GM18502 (cell line): ENCODE measurements around the gene RSPH9.
A peak's percentile ranks its signal among the peaks of the same experiment; 100 is the strongest.
"Not testable (repeated sequence)": the region's sequence is repeated elsewhere in the genome, so short reads cannot be mapped to it uniquely, and the experiment has no call there.

Experiments used
- ATAC-seq: cut with Tn5 transposase; IDR thresholded peaks from one replicate; pipeline ENCODE4 v1.9.1; 2021; ENCODE audit warnings: mild to moderate bottlenecking; ENCODE audit not compliant: unreplicated experiment, poor library complexity

The RSPH9 gene

DNA sequence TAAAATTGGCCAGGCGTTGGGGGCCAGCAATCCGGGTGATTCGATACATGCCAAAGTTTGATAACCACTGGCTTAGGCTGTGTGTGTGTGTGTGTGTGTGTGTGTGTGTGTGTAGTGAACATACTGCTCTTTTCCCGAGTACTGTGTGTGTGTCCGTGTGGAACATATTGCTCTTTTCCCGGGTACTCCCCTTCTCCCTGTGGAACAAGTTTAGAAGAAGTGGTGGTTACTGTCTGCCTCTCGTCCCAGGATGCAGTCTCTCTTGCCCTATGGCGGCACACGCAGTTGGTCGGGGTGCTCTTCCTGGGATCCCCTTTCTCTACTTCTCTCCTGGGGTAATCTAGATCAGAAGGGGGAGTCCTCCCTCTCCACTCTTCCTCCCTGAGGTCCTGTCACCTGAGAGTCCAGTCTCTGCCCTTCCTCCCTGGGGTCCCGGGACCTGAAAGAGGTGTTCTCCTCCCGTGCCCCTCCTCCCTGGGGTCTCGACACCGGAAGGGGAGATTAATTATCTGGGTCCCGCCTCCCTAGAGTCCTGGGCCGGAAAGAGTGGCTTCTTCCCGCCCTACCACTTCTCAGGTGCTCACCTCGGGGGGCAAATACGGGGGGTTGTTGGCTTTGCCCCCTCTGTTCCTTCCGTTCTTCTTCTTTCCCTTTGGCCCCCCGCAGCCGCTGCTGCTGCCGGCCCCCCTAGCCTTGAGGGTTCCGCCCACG lies 16.3 kb upstream of the RSPH9 start:
- ATAC-seq, result peak; percentile 18

DNA sequence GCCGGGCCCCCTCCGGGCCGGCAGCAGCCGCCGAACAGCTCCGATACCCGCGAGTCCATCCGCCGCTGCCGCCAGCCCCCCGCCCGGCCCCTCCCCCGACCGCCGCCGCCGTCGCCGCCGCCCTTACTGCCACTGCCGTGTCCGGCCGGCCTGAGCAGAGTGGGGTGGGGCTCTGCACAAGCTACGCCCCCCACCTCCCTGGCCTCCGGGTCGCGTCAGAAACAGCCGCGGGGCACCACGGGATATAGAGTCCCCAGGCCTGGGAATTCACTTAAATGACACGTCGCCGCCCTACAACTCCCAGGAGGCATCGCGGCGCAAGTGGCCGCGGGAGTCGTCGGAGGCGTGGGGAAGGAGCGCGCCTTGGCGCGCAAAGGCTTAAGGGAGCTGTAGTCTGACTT lies 15.7 kb upstream of the RSPH9 start, which contains the start of gene GTPBP2:
TSS of gene GTPBP2 (minus strand) at position 161 of the 401 bp plus-strand sequence. CDS start at position 59, 102 bp downstream.
- ATAC-seq, result peak; percentile 80

DNA sequence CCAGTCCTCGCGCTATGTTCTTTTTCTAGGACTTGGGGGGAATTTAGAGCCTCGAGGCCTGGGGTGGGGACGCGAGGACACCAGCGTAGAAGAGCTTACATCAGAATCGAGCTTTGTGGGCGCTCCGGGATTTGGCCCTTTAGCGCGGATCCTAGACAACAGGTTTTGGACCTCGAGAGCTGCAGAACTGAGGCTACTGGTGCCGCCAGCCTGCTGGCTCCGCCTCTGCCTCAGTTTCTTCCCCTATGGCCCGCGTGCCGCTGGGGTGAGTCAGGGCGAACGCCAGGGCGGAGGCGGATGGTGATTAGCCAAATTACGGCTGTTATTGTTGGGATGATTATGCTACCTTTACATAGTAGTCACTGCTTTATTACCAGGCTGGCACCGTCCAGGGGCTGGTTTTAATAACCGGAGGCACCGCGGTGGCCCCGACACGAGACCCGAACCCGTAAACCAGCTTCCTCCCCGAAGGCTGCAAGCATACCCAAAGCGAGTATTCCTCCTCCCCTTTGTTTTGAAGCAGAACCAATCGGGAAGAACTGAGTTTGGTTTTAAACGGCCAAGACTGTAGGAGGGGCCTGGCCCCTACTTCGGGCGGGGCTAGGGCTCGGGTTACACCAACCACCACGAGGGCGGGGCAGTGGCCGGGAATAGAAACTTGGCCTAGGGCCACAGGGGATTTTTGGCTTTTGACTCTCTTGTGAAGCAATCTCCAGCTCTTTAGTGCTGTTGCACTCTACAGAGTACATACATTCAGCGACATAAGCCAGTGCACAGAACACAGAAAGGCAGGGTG lies 15.1 kb upstream of the RSPH9 start:
- peak; percentile 67 for ATAC-seq

DNA sequence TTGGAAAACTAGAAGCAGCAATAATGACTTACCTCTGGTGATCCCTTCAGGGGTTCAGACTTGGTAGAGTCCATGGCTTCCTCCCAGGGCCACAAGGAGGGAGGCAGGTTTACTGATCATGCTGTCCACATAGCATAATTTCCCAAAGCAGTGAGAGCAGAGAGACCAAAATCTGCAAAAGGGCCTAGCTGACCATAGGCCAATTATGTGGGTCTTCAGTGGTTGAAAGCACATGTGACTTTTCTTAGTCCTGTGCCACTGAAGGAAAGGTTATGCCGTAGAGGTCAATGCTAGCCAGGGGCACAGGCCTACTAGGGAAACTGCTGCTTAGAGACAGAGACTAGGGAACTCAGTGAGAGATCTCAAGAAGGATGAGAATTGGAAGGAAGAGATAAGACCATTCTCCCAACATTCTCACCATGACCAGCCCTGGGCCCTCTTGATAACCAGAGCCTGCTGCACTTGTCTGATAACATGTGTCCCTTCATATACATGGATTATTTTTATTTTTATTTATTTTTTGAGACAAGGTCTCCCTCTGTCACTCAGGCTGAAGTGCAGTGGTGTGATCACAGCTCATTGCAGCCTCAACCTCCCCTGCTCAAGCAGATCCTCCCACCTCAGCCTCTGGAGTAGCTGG lies 13.7 kb upstream of the RSPH9 start:
- ATAC-seq, result no peak

DNA sequence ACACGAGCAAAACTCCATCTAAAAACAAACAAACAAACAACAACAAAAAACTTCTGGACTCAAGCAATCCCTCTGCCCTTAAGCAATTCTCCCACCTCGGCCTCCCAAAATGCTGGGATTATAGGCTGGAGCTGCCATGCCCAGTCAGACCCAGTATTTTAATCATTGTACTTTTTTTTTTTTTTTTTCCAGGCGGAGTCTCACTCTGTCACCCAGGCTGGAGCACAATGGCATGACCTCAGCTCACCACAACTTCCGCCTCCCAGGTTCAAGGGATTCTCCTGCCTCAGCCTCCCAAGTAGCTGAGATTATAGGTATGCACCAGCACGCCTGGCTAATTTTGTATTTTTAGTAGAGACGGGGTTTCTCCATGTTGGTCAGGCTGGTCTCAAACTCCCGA lies 11.8 kb upstream of the RSPH9 start:
- ATAC-seq, result not testable (repeated sequence)

DNA sequence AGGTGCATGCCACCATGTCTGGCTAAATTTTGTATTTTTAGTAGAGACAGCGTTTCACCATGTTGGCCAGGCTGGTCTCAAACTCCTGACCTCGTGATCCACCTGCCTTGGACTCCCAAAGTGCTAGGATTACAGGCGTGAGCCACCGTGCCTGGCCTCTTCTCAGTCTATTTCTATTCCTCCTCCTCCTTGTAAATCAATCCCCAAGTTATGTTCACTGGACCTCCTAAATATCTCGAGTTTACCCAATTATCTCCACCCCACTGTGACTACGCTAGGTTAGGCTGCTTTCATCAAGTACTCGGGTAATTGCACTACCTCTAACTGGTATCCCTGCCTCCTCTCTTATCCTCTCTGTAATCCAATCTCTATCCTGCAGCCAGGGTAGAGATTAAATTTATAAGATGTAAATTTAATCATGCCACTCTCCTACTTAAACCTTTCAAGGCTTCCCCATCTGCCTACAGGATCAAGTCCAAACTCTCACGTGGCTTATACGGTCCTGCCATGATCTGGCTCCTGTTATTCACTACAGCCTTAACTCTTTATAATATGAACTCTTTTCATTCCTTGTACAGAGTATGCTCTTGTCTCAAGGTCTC lies 10.0 kb upstream of the RSPH9 start:
- no peak for ATAC-seq

DNA sequence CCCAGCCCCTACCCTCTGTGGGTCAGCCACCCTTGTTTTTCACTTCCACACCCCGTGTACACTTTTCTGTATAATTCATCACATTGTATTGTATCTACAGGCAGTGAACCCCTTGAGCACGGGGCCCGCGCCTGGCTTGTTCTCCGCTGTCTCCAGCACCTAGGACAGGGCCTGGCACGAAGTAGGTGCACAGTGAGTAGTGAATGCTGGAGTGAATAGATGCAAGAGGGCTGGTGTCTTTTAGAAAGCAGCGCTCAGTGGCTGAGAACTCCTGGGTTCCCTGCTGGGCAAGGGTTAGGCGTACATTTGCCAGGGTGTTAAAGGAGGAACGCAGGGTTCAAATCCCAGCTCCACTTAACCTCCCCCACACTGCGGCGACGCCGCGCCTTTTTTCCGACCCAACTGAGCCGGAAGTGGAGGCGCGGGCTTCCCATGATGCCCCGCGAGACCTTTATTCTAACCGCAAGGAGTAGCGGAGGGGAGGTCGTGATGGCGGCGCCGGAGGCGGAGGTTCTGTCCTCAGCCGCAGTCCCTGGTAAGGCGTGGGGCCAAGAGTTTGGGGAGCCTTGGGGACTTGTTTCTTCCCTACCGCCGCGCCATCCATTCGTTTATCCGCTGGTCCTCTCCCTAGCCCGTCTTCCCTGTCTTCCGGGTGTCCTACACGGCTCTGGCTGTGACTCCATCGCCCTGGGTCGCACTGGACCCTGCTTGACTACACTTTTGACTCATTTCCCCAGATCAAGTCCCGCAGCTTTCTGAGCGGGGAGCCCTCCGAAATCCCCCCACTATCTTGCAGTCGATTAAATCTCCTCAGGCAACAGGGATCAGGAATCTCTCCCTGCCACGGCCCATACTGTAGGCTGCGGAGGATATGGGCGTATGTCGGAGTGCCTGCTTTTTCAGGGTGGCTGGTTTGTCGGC lies 9.2 kb upstream of the RSPH9 start, which contains the start of gene MAD2L1BP:
TSS of gene MAD2L1BP (plus strand) at position 454 of the 921 bp plus-strand sequence. CDS start at position 490, 36 bp downstream.
- peak; percentile 83 for ATAC-seq

DNA sequence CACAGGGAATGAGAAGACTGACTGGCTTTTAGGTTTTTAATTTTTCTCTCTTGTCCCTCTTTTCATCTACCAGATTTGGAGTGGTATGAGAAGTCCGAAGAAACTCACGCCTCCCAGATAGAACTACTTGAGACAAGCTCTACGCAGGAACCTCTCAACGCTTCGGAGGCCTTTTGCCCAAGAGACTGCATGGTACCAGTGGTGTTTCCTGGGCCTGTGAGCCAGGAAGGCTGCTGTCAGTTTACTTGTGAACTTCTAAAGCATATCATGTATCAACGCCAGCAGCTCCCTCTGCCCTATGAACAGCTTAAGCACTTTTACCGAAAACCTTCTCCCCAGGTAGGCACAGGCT lies 8.6 kb upstream of the RSPH9 start:
- ATAC-seq, result no peak

DNA sequence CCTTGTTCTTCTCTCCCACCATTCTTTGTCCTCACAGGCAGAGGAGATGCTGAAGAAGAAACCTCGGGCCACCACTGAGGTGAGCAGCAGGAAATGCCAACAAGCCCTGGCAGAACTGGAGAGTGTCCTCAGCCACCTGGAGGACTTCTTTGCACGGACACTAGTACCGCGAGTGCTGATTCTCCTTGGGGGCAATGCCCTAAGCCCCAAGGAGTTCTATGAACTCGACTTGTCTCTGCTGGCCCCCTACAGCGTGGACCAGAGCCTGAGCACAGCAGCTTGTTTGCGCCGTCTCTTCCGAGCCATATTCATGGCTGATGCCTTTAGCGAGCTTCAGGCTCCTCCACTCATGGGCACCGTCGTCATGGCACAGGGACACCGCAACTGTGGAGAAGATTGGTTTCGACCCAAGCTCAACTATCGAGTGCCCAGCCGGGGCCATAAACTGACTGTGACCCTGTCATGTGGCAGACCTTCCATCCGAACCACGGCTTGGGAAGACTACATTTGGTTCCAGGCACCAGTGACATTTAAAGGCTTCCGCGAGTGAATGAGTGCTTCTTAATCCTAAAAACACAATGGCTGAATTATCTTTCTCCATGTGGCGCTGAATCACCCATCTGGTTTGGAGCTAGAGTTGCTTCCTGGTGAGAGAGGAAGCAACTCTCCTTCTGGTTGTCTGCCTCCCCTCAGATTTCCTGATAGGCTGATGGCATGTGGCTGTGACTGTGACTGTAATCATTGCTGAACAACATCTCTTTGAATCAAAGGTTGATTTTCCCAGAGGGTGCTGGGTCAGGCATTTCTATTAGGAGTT lies 4.6 kb upstream of the RSPH9 start:
- ATAC-seq, result no peak

DNA sequence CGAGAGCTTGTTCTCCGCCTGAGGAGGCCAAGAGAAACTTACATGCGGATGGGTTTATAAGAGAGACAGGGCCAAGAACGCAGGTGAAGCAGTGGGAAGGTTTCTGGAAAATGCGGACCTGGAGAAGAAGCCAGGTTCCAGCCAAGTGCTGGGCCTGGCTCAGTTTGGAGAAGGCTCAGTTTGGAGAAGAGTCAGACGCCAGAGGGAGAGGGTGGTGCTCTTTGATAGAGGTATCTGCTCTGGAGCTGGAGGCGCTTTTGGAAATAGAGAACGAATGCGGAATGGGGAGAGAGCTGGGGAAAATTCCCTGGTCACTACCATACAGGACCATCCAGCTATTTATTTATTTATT lies 753 bp downstream of the RSPH9 start:
- peak; percentile 19 for ATAC-seq

DNA sequence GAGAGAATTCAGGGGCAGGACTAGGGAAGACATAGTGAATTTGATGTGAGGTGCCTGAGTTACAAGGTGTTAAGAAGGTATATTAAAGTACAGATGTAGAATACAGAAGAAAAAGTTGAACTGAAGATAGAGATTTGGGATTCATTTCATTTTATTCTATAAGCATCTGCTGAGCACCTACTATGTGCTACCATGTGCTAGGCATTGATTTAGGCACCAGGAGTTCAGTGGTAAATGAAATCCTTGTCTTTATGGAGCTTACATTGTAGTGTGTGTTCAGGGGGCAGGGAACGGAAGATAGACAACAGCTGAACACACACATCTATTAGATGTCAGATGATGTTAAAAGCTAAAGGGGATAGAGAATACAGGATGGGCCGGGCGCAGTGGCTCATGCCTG lies 2.8 kb downstream of the RSPH9 start:
- no peak for ATAC-seq

DNA sequence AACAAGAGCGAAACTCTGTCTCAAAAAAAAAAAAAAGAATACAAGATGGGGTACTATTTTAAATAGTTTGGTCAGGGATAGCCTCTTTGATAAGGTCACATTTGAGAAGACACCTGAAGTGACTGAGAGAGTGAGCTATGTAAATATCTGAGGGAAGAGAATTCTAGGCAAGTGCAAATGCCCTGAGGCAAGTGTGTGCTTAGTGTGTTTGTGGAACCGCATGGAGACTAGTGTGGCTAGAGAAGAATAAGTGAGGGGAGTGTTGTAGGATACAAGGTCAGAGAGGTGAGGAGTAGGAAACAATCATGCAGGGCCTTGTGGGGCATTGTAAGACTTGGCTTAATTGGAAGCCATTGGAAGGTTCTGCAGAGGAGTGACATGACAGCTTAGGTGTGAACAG lies 3.4 kb downstream of the RSPH9 start:
- ATAC-seq, result no peak

DNA sequence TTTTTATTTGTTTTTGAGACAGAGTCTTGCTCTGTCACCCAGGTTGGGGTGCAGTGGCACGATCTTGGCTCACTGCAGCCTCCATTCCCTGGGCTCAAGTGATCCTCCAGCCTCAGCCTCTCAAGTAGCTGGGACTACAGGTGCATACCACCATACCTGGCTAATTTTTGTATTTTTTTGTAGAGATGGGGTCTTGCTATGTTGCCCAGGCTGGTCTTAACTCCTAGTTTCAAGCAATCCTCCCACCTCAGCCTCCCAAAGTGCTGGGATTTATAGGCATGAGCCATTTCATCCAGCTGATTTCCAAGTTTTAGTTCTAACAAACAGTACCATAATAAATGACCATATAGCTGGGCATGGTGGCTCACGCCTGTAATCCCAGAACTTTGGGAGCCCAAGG lies 8.0 kb downstream of the RSPH9 start:
- ATAC-seq, result not testable (repeated sequence)

DNA sequence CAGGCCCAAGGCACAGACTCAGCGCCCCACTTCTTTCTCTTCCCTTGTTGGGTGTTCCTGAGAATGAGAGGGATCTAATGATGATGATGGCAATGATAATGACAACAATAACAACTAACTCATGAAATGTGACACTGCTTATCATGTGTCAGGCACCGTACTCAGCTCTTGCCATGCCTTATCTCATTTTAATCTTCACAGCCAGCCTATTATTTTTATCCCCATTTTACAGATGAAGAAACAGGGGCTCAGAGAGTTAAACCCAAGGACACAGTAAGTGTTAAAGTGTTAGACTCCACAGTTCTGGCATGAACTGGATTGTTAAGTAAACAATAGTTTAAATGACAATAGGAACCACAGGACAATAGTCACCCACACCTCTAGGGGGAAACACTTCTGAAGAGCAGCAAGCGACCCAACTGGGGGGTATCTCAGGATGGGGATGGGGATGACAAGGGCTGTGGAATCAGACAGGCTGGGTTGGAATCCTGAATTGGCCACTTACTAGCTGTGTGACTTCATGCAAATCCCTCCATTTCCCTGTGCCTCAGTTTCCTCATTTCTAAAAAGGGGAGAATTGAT lies 12.5 kb downstream of the RSPH9 start:
- ATAC-seq, result no peak

DNA sequence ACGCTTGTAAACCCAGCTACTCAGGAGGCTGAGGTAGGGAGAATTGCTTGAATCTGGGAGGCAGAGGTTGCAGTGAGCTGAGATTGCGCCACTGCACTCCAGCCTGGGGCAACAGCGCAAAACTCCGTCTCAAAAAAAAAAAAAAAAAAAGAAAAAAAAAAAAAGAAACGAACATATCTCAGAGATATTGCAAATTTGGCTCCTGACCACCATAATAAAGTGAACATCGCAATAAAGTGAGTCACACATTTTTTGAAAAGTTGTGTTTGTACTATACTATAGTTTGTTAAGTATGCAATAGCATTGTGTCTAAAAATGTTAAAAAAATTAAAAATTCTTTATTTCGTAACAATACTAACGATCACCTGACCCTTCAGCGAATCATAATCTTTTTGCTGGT lies 13.3 kb downstream of the RSPH9 start:
- ATAC-seq, result no peak

DNA sequence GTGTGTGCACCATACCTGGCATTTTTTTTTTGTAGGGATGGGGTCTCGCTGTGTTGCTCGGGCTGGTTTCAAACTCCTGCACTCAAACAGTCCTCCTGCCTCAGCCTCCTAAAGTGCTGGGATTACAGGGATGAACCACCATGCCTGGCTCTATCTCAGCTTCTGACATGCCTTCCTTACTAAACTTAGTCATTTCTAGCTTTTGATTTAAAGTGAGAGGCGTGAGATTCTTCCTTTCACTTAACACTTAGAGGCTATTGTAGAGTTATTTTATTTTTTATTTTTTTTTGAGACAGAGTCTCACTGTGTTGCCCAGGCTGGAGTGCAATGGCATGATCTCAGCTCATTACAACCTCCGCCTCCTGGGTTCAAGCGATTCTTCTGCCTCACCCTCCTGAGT lies 18.1 kb downstream of the RSPH9 start:
- not testable (repeated sequence) for ATAC-seq

DNA sequence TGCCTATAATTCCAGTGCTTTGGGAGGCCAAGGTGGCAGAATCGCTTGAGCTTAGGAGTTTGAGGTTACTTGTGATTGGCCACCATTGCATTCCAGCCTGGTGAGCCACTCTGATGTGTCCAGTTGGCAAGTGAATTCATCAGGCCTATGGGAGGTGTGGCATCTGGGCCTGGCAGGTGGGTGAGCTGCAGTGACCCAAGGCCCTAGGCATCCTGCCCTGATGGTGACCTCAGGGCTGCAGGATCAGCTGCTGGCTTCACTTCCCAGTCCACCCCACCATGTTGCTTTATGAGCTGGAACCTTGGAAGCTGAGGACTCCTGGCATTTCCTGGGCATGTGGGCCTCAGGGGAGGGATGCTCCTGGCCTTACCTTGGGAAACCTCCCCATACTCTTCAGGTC lies 20.5 kb downstream of the RSPH9 start:
- ATAC-seq, result no peak

DNA sequence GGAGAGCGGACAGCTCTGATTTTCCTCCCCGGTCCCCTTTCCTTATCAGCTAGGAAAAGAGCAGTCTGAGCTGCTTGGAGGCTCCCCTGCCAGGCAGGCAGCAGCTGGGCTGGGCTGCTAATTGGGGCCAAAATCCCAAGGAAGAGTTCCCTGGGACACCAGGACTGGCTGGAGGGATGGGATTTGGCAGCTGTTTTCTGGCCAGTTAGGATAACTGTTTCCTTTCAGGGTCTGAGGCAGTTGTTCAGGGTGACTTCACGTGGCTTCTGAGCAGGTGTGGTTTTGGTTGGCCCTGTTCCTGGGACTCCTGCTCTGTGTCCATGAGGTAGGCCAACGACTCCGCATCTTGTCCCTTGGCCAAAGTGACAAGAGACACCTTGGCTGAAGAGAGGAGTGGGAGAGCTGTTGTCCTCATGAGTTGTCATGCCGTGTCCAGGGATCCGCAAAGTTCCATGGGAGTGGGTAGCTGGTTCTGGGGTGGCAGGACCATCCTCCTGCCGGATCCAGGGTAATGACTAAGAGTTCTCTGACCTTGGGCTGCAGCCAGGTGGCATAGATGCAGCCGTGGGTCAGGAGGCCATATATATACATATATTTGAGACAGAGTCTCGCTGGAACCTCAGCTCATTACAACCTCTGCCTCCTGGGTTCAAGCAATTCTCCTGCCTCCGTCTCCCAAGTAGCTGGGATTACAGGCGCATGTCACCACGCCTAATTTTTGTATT lies 21.5 kb downstream of the RSPH9 start:
- no peak for ATAC-seq
